ENCODE results near the gene MMP2. TPM values are rescaled to one million over a fixed set of nuclear protein-coding genes. Genes with fewer than 3 reads are reported as not detected.

MMP2 gene
- total and polyA plus RNA-seq, 11 donors: 22.5 to 157 (median 77.1) TPM

GRCh38 chr16:55491691-55492090, 12.7 kb downstream of the MMP2 start:
- H3K9me3 ChIP-seq: no peaks in the 10 kb centered on the region
- ATAC-seq (peak in 1 of 4 donors; percentile 3), DNase-seq (no peak)
- intact Hi-C loops (cut with DNase I): loop anchor here in 8 of 10 donors (10.0 kb wide), 3 partner anchors 53 to 213 kb away; no protein-coding TSS in a partner anchor
- H3K4me3 ChIP-seq: no peak overlapping the region
- TF ChIP-seq CTCF (IDR thresholded peaks at IDR 0.05) (no peak), POLR2A (IDR thresholded peaks at IDR 0.05) (no peak)
- peaks cover 0 to 86% (median 21%) of the 10 kb centered on the region in 9 donors for H3K36me3 ChIP-seq
- H3K4me1 ChIP-seq: peaks cover 0 to 28% (median 8%) of the 10 kb centered on the region in 12 donors
- H3K27ac ChIP-seq: no peak overlapping the region
- 61 to 84% (median 73%) methylated on average over 7 of the region's 7 CpGs for WGBS, 4 donors
- no peaks in the 10 kb centered on the region for H3K27me3 ChIP-seq

GRCh38 chr16:55492756-55493380, 13.9 kb downstream of the MMP2 start:
- no peak for TF ChIP-seq CTCF (IDR thresholded peaks at IDR 0.05)
- TF ChIP-seq POLR2A (IDR thresholded peaks at IDR 0.05): no peak
- 84 to 93% (median 90%) methylated on average over 10 of the region's 10 CpGs for WGBS, 4 donors
- intact Hi-C loops (cut with DNase I): loop anchor here in 8 of 10 donors (10.0 kb wide), 3 partner anchors 52 to 212 kb away; no protein-coding TSS in a partner anchor
- H3K4me1 ChIP-seq: peaks cover 0 to 22% (median 8%) of the 10 kb centered on the region in 12 donors
- peaks cover 0 to 91% (median 22%) of the 10 kb centered on the region in 9 donors for H3K36me3 ChIP-seq
- H3K9me3 ChIP-seq: no peaks in the 10 kb centered on the region
- no peak for DNase-seq
- ATAC-seq: no peak
- no peaks in the 10 kb centered on the region for H3K27me3 ChIP-seq
- H3K4me3 ChIP-seq: no peak overlapping the region
- no peak overlapping the region for H3K27ac ChIP-seq

- peak; percentile 67 to 93 (median 74) for ATAC-seq
- DNase-seq: peak in 2 of 5 donors; percentile 52 to 58
- no peak overlapping the region for H3K27ac ChIP-seq
- H3K27me3 ChIP-seq: no peaks in the 10 kb centered on the region
- TF ChIP-seq CTCF (IDR thresholded peaks at IDR 0.05): peak in 11 of 12 donors; percentile 27 to 67 (median 46)
- no peak for TF ChIP-seq POLR2A (IDR thresholded peaks at IDR 0.05)
- WGBS, 4 donors: 27 to 35% (median 31%) methylated on average over 3 of the region's 3 CpGs
- intact Hi-C loops (cut with DNase I): loop anchor here (2.0 to 10.0 kb wide), 7 partner anchors 44 to 210 kb away; no protein-coding TSS in a partner anchor
- peaks cover 0 to 34% (median 10%) of the 10 kb centered on the region in 12 donors for H3K4me1 ChIP-seq
- no peak overlapping the region for H3K4me3 ChIP-seq
- H3K36me3 ChIP-seq: peaks cover 0 to 89% (median 12%) of the 10 kb centered on the region in 9 donors
- H3K9me3 ChIP-seq: no peaks in the 10 kb centered on the region
Measured at GRCh38 chr16:55494994-55495421, 16.0 kb downstream of the MMP2 start.

GRCh38 chr16:55495616-55496289, 16.8 kb downstream of the MMP2 start:
- no peak overlapping the region for H3K4me3 ChIP-seq
- H3K36me3 ChIP-seq: peaks cover 0 to 82% (median 12%) of the 10 kb centered on the region in 9 donors
- ATAC-seq (peak in 1 of 4 donors; percentile 69), DNase-seq (no peak)
- H3K27ac ChIP-seq: no peak overlapping the region
- H3K9me3 ChIP-seq: no peaks in the 10 kb centered on the region
- TF ChIP-seq CTCF (IDR thresholded peaks at IDR 0.05) (no peak), POLR2A (IDR thresholded peaks at IDR 0.05) (no peak)
- no peaks in the 10 kb centered on the region for H3K27me3 ChIP-seq
- 67 to 77% (median 73%) methylated on average over 7 of the region's 7 CpGs for WGBS, 4 donors
- H3K4me1 ChIP-seq: peaks cover 0 to 41% (median 17%) of the 10 kb centered on the region in 12 donors
- intact Hi-C loops (cut with DNase I): loop anchor here (2.0 to 10.0 kb wide), 7 partner anchors 43 to 209 kb away; no protein-coding TSS in a partner anchor

Measured in heart left ventricle (tissue), 16 donors.